Frontal cortex (tissue), 4 donors: ENCODE results near the gene ANGPTL5. TPM values are rescaled to one million over a fixed set of nuclear protein-coding genes. Genes with fewer than 3 reads are reported as not detected.
"Not testable (repeated sequence)": the region's sequence is repeated elsewhere in the genome, so short reads cannot be mapped to it uniquely, and the experiment has no call there.

Source experiments
- DNase-seq, 2 donors: peaks; one replicate each; pipeline ENCODE4 v3.0.0; 2012; ENCODE audit warnings: low spot score in 2 of 2
- FAIRE-seq: peaks from 2 replicates; lab custom pipeline; 2012; peaks lifted over from hg19 to GRCh38; lab: Jason Lieb, UNC
- total RNA-seq: library from RNA; depleted of rRNA; stranded (reverse); fragments of >200 nt; gene quantifications from one replicate; pipeline ENCODE4 v1.2.3, GENCODE V29; 2014
- donor health status: control.
- donor health status: control.
- donor health status: control.

The ANGPTL5 gene
- total RNA-seq, 1 donor from 2014 or later = 0.41 TPM

DNA sequence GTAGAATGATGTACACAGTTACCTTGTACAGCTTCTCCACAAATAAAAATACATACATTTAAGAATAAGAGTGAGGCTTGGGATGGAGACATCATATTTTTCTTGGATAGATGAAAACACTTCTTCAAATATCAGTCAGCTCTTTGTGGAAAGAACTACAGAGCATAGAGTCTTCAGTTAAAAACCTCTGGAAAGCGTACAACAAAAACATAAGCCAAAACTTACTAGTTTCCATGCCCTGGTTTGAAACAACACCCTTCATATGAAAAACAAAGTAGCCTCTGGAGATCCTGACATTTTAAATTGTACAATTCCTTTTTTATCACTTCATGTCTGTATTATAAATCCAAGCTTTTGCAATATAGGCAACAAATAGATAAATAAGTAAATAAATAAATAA, 8.5 kb downstream of the ANGPTL5 start:
- DNase-seq (no peak), FAIRE-seq (no peak)

DNA sequence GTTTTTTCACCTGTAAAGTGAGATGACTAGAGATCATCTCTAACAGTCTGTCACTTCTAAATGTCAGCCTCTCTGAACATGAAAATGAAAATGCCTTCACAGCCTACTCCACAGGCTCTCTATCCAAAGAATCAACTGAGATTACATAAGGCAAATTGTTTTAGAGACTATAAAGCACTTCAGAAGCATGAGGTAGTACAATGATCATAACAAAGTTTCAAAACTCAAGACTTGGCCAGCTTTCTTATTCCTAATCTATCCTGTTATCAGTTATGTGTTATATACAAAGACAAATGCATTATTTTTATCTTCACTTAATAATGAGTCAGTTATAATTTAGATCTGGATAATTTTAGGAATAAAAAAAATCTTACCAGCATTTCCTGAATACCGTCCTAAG, 21.8 kb downstream of the ANGPTL5 start:
- FAIRE-seq = no peak
- DNase-seq = no peak

DNA sequence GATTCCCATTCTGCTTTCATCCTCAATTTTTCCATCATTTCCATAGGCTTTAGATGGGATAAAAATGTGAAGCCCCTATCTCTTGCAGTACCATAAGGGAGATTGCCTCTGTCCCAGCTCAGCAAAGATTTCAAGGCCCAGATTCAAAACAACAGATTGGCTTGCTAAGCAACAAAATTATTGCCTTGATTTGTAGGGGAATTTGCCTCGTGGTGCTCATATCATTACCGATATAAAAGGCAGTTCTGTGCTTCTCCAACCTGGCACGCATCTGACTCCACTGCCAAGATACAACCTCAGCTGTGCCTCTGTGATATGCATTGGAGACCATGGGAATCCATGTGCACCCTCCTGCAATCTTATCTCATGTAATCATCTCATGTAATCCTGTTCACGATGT, 26.6 kb downstream of the ANGPTL5 start:
- DNase-seq (no peak), FAIRE-seq (no peak)

DNA sequence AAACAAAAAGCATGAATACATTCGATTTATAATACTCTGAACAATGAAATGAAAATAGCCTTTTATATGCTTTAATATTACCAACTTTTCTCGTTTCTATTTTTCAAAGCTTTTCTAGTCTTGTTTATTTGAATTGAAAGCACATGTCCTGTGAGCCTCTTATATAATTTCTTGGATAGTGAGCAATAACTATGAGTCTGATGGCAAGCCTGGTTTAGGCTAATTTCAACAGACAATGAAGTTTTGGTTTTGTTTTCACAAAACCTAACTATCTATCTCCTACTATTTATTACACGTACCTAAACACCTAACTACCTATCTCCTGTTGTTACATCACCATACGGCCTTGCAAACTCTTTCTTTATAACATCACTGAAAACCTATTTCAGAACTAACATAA, 30.7 kb downstream of the ANGPTL5 start:
- FAIRE-seq = no peak

DNA sequence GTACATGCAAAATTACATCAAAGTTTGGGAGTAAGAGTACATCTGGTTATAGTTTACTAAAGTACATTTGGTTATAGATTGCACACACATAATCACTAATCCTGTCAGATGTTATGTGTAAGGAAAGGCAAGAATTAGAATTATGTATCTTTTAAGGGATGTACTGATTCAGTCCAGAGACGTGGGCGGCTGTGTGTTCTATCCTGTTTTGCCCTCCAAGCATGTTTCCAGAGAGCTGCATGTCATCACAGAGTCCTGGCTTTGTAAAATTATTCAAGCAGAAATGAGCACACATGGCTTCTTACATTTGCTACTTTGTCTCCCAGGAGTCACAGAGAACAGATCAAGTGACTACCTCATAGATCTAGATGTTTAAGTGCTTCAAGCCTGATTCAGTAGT, 34.7 kb downstream of the ANGPTL5 start:
- DNase-seq (no peak), FAIRE-seq (no peak)

More for the DNA sequence above, 30.7 kb downstream of the ANGPTL5 start:
- DNase-seq = no peak

DNA sequence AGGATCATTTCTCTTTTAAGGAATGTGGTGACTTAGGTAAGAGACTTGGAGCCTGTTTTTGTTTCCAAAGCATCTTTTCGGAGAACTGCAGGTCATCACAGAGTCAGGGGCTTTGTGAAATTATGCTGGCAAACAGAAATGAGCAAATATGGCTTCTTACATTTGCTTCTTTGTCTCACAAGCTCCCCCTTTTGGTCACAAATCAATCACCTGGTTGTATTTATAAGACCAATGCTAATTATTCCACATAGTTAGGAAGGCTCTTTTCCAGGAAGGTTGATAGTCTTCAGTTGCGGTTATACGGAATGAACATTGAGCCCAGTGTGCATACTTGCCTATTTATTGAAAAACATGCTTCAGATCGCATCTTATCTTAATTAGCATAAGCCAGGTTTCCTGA, 36.1 kb downstream of the ANGPTL5 start:
- FAIRE-seq (no peak), DNase-seq (no peak)

DNA sequence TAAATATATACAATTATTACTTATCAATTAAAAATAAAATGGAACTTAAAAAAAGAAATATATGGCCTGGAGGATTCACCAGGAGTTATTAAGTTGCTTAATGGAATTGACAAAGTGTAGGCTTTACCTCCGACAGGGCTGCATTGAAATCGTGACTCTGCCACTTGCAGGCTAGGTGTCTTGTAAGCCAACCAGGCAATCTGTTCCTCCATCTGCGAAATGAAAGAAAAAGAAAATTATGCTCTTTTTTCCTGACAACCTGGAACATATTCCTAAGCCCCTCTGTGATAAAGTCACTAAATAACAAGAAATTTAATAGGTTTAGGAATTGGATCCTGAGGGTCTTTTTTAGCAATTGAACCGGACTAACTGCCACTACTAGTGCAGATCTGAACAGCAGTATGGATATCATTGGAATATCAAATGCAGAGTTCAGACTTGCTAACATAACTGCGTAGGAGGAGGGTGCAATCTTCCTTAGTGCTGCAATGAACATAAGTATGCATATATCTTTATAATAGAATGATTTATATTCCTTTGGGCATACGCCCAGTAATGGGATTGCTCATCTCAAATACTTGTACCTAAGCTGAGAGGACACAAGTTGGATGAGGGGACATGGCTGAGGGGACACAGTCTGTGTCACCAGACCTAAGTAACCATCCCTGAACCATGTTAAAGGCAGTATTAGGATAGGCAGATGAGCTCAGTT, 44.0 kb downstream of the ANGPTL5 start:
- no peak for FAIRE-seq

DNA sequence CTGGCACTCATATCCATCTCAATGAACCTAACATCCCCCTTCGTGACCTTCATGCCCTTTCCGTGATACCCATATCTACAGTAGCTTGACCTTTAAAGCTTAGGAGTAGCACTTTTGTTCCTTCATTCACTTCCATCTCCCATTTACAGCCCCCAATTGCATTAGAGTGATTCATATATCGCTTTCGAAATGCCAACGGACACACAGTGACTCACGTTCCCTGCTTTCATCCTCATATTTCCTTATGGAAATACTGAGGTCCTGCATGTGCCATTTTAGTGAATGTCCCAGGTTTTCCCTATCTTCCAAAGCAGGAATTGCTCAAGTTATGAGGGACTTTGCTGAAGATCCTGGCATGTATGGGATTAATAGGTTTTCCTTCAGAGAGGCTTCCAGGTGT, 45.8 kb downstream of the ANGPTL5 start:
- DNase-seq (no peak), FAIRE-seq (no peak)

More for the DNA sequence above, 44.0 kb downstream of the ANGPTL5 start:
- DNase-seq = no peak

DNA sequence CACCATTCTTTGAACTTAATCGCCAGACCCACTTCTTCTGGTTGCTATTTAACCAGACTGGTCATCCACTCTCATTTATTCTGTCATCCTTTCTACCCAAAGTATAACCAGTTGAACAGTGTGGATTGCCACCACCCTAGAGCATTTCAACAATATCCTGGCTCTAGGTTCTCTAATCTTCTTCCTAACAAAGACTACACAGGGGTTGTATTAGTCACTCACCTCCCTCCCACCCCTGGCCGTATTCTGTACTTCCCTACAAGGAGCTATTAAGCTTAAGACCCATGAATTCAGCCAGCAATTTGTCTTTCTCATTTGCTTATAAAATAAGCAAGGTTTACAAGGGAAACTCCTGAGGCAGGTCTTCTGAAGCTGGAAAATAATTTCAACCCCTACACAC, 48.4 kb downstream of the ANGPTL5 start:
- no peak for DNase-seq
- no peak for FAIRE-seq

DNA sequence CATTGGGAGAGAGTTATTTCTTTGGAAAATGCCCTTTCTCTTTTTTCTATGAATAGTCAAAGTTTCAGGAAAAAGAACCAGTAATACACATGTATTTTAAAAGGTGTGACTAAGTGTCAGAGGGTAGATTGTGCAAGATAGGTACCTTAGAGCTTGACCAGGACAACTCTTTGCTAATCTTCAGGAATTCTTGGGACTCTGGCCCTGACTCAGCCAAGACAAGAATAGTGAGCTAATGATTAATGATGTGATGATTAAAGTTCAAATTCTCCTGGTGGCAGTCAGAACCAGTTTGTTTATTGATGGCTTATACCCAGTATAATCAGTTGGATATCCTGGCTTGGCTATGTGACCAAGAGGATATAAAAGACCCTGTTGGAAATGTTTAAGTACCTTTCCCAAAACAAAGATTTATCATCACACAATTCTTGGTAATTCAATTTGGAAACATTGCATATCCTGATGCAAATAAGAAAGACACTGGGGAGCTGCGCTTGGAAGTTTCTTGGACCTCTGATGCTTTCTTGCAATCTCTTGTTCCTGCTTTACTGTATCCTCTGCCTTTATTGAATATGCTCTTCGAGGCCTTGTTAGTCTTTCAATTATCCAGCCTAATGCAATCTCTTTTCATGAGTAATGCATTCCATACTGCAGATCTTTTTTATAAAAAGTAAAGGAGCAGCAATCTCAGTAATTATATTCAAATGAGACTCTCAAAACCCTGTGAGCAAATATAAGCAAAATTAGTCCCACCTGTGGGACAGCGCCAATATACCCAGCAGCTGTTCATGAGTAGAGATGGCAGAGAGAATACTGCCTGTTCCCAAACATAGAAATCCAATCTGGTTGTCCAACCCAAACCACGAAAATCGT, 49.5 kb downstream of the ANGPTL5 start:
- DNase-seq = no peak
- no peak for FAIRE-seq

DNA sequence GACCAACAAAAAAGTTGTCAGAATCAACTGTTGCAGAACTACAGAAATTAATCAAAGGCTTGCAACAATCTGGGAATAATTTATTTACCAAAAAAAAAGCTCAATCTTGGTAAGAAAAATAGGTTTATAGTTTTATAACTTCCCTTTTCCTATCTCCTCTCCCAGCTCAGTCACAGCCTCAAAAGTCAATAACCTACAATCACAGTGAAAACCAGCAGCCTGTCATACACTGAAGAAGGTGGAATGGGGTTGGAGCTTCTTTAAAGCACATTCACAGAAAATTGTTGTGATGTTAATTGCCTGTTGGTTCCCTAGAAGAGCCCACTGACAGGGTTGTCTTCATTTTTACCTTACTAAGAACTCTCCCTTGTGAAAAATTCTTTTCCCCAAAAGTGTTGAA, 52.2 kb downstream of the ANGPTL5 start:
- no peak for DNase-seq
- FAIRE-seq = no peak

DNA sequence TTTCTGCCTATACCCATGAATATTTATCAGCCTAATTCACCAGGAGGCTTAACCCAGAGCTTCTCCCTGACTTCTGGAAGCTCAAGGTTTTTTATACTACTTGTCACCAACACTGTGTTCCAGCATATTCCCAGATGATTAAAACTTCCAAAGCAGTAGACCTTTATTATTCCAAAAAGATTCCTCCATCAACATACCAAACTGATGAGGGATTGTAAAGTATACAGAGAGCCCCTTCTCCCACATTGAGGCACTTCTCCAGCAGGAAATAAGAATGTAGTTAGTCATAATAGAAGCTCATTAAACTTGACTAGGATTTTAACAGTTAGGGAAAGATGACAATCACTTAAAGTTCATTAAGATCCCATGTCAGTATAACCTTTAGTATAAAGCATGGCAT, 53.0 kb downstream of the ANGPTL5 start:
- no peak for DNase-seq
- FAIRE-seq = no peak

DNA sequence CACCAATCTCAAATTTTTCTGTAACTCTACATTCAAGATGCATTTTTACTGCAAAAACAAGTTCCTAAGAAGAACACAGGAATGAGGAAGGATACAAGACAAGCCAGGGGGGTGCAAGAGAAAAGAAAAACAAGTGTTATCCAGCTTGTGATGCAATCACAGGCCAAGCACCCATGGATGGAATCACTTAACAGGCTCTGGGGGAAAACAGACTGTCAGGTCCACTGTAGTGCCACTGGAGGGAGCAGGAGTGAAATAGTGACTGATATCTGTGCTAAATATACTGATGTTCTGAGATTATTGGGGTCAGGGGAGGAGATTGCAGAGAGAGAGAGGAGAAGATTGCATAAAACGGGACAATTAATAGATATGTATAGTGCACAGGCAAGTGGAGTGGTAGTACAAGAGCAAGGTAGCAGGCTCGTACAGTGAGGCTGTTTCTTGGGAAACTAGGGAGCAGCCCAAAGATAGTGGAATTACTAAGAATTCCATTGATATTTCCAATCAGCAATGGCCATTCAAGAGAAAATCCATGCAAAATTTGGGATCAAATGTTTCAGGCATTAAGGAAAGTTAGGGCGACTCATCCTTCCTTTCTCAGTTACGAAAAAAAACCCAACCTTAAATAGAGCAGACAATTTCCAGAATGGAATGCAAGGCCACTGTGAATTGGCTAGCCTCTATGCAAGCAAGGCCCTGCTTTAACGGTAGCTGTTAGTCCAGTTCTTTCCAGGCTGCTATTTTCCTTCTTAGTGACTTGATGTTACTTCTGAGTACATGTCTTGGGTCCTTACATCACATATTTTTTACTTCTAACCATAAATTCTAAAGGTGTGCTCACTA, 53.7 kb downstream of the ANGPTL5 start:
- FAIRE-seq = no peak
- no peak for DNase-seq

DNA sequence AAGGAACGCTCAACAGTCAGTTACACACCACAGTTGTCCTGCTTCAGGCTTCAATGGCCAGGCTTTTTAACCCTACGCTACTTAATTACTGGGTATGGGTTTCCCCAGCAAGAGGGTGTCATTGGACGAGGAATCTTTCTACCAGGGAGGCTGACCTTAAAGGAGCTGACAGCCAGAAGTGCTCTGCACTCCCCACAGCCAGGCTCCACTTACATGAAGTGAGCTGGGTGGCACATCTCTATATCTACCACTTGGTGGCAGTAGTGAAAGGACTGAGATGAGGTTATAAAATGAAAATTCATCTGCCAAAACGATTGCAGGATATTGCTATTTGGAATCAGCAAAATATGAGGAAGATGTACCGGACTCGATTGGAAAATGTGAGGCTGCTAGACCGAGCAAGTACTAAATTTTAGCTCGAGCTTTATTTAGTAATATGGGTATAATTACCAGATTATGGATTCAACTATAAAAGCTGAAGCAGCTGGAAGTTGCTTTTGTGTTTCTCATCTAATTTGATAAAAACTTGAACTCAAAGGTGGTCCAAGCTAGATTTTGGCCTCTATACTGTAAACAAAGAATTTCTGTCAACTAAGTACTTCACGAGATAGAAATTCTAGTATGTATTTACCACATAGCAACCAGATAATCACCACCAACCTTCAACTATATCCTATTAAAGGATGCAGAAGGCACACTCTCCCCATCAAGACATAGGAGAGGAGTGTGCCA, 55.5 kb downstream of the ANGPTL5 start:
- no peak for FAIRE-seq

DNA sequence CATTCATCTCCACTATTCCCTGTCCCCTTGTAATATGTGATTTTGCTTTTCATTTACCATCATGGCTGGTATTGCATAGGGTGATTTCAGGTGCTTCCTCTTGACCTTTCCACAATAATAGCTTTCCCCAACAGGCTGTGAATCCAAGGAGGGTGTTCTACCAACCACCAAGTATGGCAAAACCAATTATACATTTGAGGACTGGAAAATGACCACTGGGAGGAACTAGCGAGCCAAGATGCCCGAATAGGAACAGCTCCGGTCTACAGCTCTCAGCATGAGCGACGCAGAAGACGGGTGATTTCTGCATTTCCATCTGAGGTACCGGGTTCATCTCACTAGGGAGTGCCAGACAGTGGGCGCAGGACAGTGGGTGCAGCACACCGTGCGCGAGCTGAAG, 64.1 kb downstream of the ANGPTL5 start:
- not testable (repeated sequence) for FAIRE-seq, DNase-seq

More for the DNA sequence above, 55.5 kb downstream of the ANGPTL5 start:
- DNase-seq = peak; percentile 1 to 23

DNA sequence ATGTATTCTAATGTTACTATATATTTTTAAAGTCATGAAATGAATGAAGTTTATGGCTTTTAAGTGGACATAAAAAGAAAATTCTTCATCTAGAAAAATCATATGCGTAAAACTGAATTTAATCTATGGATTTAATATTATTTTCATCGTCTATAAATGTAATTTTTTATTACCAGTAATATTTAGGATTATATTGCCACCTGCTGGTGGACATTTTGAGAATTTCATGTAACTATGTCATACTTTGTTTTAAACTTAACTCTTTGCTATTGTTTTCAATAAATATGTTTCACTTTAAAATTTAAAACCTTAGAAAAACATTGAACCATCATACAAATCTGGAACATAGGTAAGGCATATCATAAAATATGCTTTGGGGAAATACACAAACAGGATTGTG, 68.1 kb downstream of the ANGPTL5 start:
- DNase-seq = no peak
- FAIRE-seq = peak; percentile 94

DNA sequence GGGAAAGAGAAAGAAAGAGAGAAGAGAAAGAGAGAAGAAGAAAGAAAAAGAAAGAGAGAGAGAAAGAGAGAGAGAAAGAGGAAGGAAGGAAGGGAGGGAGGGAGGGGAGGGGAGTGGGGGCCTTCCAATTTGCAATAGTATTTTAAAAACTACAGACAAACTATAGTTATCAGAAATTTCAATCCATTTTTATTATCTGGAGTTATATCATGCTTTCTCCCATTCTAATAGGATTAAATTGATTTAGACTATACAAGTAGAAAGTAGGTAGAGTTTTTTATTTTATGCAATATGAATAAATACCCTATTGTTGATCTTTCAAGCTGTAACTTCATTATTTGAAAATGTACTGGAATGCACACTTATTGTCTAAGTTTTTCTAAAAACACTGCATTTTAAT, 71.7 kb downstream of the ANGPTL5 start:
- DNase-seq (no peak), FAIRE-seq (no peak)

DNA sequence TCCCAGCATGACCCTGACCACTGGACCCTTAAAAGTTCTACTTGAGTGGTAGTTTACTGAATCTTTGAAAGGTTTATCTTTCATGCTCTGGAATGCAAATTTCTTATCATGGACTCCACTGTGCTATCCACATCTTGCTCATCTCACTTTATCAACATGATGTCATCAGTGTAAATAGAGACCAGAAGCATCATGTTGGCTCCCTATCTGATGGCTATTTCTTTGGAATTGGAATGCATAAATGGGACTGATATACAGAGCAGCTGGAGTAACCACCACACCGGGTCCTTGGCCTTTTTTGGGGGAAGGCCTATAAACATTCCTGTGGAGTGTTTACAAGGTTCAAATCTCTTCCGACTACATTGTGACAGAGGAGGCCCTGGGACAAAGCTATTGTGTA, 75.6 kb downstream of the ANGPTL5 start:
- DNase-seq (no peak), FAIRE-seq (no peak)
